Stomach (tissue), 9 donors: ENCODE measurements around the gene GABRD. TPM values are rescaled to one million over a fixed set of nuclear protein-coding genes. Genes with fewer than 3 reads are reported as not detected.

Source experiments
- DNase-seq, 2 donors: peaks; one replicate each; pipeline versions ENCODE4 v3.0.0 to v3.0.0-alpha.2; 2013 to 2019
- H3K27ac ChIP-seq, 5 donors: fragments of 200-600 bp in 4 of 5; sonication (generic) in 4 of 5; one replicate each; pipeline ENCODE4 v1.5.1; 2013 to 2019; ENCODE audit warnings: mild to moderate bottlenecking in 1 of 5, moderate library complexity in 1 of 5
- H3K27me3 ChIP-seq, 3 donors: fragments of 200-600 bp; sonication (generic); one replicate each; pipeline ENCODE4 v1.5.1; 2017 to 2019; ENCODE audit warnings: mixed run types in 1 of 3
- H3K36me3 ChIP-seq, 4 donors: fragments of 200-600 bp; sonication (generic); 1 replicate in 3 of 4; 2 replicates in 1 of 4; pipeline ENCODE4 v1.5.1; 2016 to 2019
- H3K4me1 ChIP-seq, 4 donors: fragments of 200-600 bp; sonication (generic); one replicate each; pipeline ENCODE4 v1.5.1; 2016 to 2019
- H3K4me3 ChIP-seq, 4 donors: fragments of 200-600 bp; sonication (generic) in 3 of 4; one replicate each; pipeline ENCODE4 v1.5.1; 2016 to 2019; ENCODE audit warnings: mild to moderate bottlenecking in 1 of 4
- H3K9me3 ChIP-seq, 4 donors: fragments of 200-600 bp; sonication (generic); one replicate each; pipeline ENCODE4 v1.5.1; 2016 to 2019
- CTCF ChIP-seq, 7 experiments: fragments of 450-650 bp in 4 of 7; fragments of 200-600 bp in 3 of 7; sonication (generic) in 3 of 7; IDR thresholded peaks; one replicate each; pipeline ENCODE4 v1.5.1; 2016 to 2019; ENCODE audit warnings: antibody characterized with exemption in 7 of 7, control low read depth in 2 of 7, mild to moderate bottlenecking in 1 of 7
- EP300 ChIP-seq: sonication (generic); formaldehyde crosslinking; IDR thresholded peaks from one replicate; pipeline ENCODE4 v1.6.1; 2017; ENCODE audit warnings: antibody characterized with exemption
- POLR2A ChIP-seq, 4 donors: fragments of 450-650 bp; IDR thresholded peaks; one replicate each; pipeline ENCODE4 v1.6.1; 2016; ENCODE audit warnings: antibody characterized with exemption in 4 of 4, control low read depth in 2 of 4, mild to moderate bottlenecking in 1 of 4, moderate library complexity in 1 of 4
- POLR2AphosphoS5 ChIP-seq, 3 donors: sonication (generic); formaldehyde crosslinking; IDR thresholded peaks; one replicate each; pipeline ENCODE4 v1.6.1; 2016; ENCODE audit warnings: antibody characterized with exemption in 3 of 3
- WGBS, 5 donors: extraction: QIAGEN DNeasy Blood & Tissue Kit in 3 of 5; methylation state at CpG; one replicate each; pipeline versions ENCODE4 v1.1.5 to v1.1.7; 2013 to 2018; 5-methylcytosine and 5-hydroxymethylcytosine counted together
- intact Hi-C: fragments of 100-400 bp; cut with DNase I; formaldehyde crosslinking; loops from one replicate; pipeline ENCODE4 v1.15.1; 2023; ENCODE audit warnings: low total_unique reads
- polyA plus RNA-seq, 3 donors: library from polyadenylated mRNA; stranded (reverse); fragments of 200-250 nt; gene quantifications; one replicate each; pipeline ENCODE4 v1.2.3, GENCODE V29; 2013
- total RNA-seq, 5 donors: library from RNA; depleted of rRNA; stranded (reverse); fragments of >200 nt; gene quantifications; one replicate each; pipeline versions ENCODE4 v1.1.0 to v1.2.3, GENCODE V29; 2014 to 2016
- donor health status: healthy with polysubstance abuse.
- donor health status: Bipolar disorder and iron deficiency.
- donor health status: healthy.

GABRD gene
- total and polyA plus RNA-seq, 8 donors = 0.50 to 1.5 (median 0.95) TPM; not detected in 5

DNA sequence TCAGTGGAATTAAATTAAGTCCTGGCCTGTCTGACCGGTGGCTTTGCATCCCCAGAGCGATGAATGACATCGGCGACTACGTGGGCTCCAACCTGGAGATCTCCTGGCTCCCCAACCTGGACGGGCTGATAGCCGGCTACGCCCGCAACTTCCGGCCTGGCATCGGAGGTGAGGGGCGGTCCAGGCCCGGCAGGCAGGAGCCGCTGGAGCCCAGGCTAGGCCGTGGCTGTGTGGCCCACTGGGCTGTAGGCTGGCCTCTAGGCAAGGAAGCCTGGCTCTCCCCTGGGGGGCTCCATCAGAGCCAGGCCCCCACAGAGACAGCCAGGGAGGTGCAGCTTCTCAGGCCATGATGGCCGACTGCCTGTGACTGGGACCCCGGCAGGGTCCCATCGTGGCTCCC lies 5.7 kb downstream of the GABRD start:
- no peaks in the 10 kb centered on the region for H3K9me3 ChIP-seq
- no peak for DNase-seq
- TF ChIP-seq EP300 (no peak), CTCF (IDR thresholded peaks at IDR 0.05) (no peak), POLR2A (IDR thresholded peaks at IDR 0.05) (no peak), POLR2AphosphoS5 (IDR thresholded peaks at IDR 0.05) (no peak)
- H3K27ac ChIP-seq = peak overlapping the region in 1 of 5 donors; percentile 8
- no peaks in the 10 kb centered on the region for H3K36me3 ChIP-seq
- peaks cover 24 to 60% (median 39%) of the 10 kb centered on the region in 3 donors for H3K27me3 ChIP-seq
- intact Hi-C loops = no loop called here
- WGBS, 5 donors = 84 to 97% (median 91%) methylated on average over 5 to 18 of the region's 18 CpGs
- no peak overlapping the region for H3K4me3 ChIP-seq
- peaks cover 0 to 17% (median 6%) of the 10 kb centered on the region in 4 donors for H3K4me1 ChIP-seq

DNA sequence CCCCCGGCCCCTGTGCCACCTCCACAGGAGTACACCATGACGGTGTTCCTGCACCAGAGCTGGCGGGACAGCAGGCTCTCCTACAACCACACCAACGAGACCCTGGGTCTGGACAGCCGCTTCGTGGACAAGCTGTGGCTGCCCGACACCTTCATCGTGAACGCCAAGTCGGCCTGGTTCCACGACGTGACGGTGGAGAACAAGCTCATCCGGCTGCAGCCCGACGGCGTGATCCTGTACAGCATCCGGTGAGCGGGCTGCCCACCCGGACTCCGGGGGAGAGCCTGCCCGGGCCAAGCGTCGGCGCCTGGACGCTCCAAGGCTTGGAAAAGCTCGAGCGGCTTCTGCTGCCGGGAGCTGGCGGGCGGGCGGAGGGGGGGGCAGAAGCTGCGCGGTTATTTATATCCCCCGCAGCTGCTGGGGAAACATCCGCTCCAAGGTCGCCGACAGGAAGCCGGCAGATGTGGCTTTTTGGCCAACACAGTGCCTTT lies 6.4 kb downstream of the GABRD start:
- H3K27me3 ChIP-seq = peaks cover 19 to 53% (median 33%) of the 10 kb centered on the region in 3 donors
- TF ChIP-seq POLR2A (IDR thresholded peaks at IDR 0.05) (no peak), EP300 (no peak), POLR2AphosphoS5 (IDR thresholded peaks at IDR 0.05) (no peak), CTCF (IDR thresholded peaks at IDR 0.05) (no peak)
- no peaks in the 10 kb centered on the region for H3K36me3 ChIP-seq
- peaks cover 0 to 15% (median 4%) of the 10 kb centered on the region in 4 donors for H3K4me1 ChIP-seq
- 54 to 71% (median 66%) methylated on average over 32 to 39 of the region's 39 CpGs for WGBS, 5 donors
- H3K27ac ChIP-seq = peak overlapping the region in 2 of 5 donors; percentile 8 to 27
- H3K4me3 ChIP-seq = peak overlapping the region in 2 of 4 donors; percentile 2 to 6
- no peaks in the 10 kb centered on the region for H3K9me3 ChIP-seq
- peak in 1 of 2 donors; percentile 80 for DNase-seq
- intact Hi-C loops = no loop called here

DNA sequence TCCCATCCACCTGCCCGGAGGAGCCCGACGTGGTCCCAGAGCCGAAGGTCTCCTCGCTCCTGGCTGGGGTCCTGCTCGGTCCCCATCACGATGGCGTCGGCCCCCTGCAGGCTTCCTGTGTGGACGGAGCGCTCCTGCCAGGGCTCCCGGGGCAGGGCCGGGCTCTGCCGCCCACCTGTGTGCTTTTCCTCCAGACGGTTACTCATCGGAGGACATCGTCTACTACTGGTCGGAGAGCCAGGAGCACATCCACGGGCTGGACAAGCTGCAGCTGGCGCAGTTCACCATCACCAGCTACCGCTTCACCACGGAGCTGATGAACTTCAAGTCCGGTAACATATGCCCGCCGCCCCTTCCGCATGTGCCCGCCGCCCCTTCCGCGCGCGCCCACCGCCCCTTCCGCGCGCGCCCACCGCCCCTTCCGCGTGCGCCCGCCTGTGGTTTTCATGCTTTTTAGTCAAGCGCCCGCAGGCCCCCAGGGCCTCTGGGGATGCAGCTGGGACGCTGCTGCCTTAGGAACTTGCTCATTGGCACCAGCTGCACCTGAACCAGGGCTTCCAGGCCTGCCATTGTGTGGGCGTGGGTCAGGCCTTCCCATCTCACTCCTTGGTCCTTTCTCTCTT lies 8.9 kb downstream of the GABRD start:
- WGBS, 5 donors = 87 to 91% (median 88%) methylated on average over 30 to 46 of the region's 46 CpGs
- peaks cover 3 to 50% (median 7%) of the 10 kb centered on the region in 3 donors for H3K27me3 ChIP-seq
- H3K27ac ChIP-seq = no peak overlapping the region
- TF ChIP-seq CTCF (IDR thresholded peaks at IDR 0.05) (no peak), POLR2A (IDR thresholded peaks at IDR 0.05) (no peak), POLR2AphosphoS5 (IDR thresholded peaks at IDR 0.05) (no peak), EP300 (no peak)
- peaks cover 0 to 15% (median 4%) of the 10 kb centered on the region in 4 donors for H3K4me1 ChIP-seq
- H3K4me3 ChIP-seq = no peak overlapping the region
- H3K36me3 ChIP-seq = no peaks in the 10 kb centered on the region
- intact Hi-C loops = no loop called here
- H3K9me3 ChIP-seq = no peaks in the 10 kb centered on the region
- no peak for DNase-seq

GRCh38 chr1:2028870-2029560 lies 9.9 kb downstream of the GABRD start:
- Histone ChIP-seq H3K4me3 (no peak overlapping the region), H3K27ac (no peak overlapping the region), H3K27me3 (peaks cover 0 to 50% (median 5%) of the 10 kb centered on the region in 3 donors), H3K4me1 (peaks cover 0 to 15% (median 4%) of the 10 kb centered on the region in 4 donors), H3K36me3 (no peaks in the 10 kb centered on the region), H3K9me3 (no peaks in the 10 kb centered on the region)
- no peak for DNase-seq
- no peak for TF ChIP-seq EP300
- no peak for TF ChIP-seq CTCF (IDR thresholded peaks at IDR 0.05)
- no peak for TF ChIP-seq POLR2A (IDR thresholded peaks at IDR 0.05)
- TF ChIP-seq POLR2AphosphoS5 (IDR thresholded peaks at IDR 0.05) = no peak
- intact Hi-C loops = no loop called here
- 81 to 90% (median 87%) methylated on average over 4 to 26 of the region's 26 CpGs for WGBS, 5 donors
